ENCODE measurements around the gene PROCA1. TPM values are rescaled to one million over a fixed set of nuclear protein-coding genes. Genes with fewer than 3 reads are reported as not detected.
A peak's percentile ranks its signal among the peaks of the same experiment; 100 is the strongest.
"Not testable (repeated sequence)": the region's sequence is repeated elsewhere in the genome, so short reads cannot be mapped to it uniquely, and the experiment has no call there.

Gene PROCA1
- total and polyA plus RNA-seq, 9 donors = 2.7 to 6.7 (median 5.0) TPM

DNA sequence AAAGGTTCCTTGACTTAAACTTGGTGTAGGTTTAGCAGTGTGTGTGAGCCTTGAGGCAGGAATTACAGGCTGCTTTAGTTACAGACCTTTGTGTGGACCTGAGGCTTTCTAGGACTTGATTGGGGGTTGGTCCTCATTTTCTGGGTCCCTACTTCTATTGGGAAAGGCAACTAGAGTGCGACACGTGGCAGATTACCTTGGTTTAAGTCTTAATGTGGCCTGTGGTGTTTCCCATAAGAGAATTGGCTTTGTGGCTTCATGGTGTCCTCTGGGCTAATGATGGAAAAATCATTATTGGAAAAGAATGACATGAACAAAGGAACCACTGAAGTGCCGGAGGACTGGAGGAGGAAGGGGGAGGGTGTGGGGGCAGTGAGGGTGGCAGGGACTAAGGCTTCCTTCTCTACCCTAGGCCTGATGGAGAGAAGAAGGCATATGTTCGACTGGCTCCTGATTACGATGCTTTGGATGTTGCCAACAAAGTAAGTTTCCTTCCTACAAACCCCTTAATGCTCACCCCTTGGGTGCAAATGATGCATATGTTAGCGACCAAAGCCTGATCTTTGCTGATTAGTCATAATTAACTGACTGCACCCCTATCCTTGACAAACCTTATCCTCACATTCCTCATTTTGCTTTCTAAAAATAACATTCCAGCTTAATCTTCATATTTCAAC lies 11.6 kb upstream of the PROCA1 start:
- TF ChIP-seq POLR2A (IDR thresholded peaks at IDR 0.05) (no peak), EP300 (IDR thresholded peaks at IDR 0.05) (no peak)
- TF ChIP-seq, protein P1, sequence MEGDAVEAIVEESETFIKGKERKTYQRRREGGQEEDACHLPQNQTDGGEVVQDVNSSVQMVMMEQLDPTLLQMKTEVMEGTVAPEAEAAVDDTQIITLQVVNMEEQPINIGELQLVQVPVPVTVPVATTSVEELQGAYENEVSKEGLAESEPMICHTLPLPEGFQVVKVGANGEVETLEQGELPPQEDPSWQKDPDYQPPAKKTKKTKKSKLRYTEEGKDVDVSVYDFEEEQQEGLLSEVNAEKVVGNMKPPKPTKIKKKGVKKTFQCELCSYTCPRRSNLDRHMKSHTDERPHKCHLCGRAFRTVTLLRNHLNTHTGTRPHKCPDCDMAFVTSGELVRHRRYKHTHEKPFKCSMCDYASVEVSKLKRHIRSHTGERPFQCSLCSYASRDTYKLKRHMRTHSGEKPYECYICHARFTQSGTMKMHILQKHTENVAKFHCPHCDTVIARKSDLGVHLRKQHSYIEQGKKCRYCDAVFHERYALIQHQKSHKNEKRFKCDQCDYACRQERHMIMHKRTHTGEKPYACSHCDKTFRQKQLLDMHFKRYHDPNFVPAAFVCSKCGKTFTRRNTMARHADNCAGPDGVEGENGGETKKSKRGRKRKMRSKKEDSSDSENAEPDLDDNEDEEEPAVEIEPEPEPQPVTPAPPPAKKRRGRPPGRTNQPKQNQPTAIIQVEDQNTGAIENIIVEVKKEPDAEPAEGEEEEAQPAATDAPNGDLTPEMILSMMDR (IDR thresholded peaks at IDR 0.05) = no peak
- Histone ChIP-seq H3K4me1 (ENCODE audit: insufficient read depth) (peaks cover 13% of the 10 kb centered on the region), H3K27me3 (no peaks in the 10 kb centered on the region), H3K27ac (no peak overlapping the region), H3K9me3 (no peaks in the 10 kb centered on the region), H3K36me3 (no peaks in the 10 kb centered on the region), H3K4me3 (no peak overlapping the region)
- intact Hi-C loops (cut with DNase I) = loop anchor here in 1 of 4 donors (10.0 kb wide), 1 partner anchor 172 kb away; the partner anchor contains the start of gene FLOT2
- DNase-seq = no peak
- WGBS, 3 donors = 63 to 70% (median 65%) methylated on average over 6 of the region's 6 CpGs

DNA sequence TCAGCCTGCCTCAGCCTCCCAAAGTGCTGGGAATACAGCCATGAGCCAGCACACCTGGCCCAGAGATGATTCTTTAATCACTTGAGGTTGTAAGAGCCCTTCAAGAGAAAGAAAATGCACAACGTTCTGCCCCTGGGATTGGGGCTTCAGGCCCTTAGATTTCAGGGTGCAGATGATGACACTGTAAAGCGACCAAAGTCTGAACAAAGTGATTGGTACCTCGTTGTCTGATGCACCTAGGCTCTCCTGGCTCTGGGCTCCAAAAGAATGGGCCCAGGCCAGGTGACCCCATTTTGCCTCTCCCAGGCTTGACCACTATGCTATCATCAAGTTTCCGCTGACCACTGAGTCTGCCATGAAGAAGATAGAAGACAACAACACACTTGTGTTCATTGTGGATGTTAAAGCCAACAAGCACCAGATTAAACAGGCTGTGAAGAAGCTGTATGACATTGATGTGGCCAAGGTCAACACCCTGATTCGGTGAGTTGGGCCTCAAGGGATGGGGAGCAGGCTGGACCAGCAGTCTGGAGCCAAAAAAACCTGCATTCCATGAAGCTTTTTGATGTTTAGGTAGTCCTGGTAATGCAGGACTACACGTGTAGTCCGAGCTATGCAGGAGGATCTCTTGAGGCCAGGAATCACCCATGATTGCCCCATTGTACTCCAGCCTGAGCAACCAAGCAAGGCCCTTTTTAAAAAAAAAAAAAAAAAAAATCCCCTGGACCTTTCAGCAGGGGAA lies 10.9 kb upstream of the PROCA1 start:
- no peaks in the 10 kb centered on the region for H3K36me3 ChIP-seq
- H3K27ac ChIP-seq = no peak overlapping the region
- H3K27me3 ChIP-seq = no peaks in the 10 kb centered on the region
- WGBS, 3 donors = 58 to 62% (median 61%) methylated on average over 7 of the region's 7 CpGs
- peaks cover 13% of the 10 kb centered on the region for H3K4me1 ChIP-seq (ENCODE audit: insufficient read depth)
- DNase-seq = no peak
- intact Hi-C loops (cut with DNase I) = loop anchor here in 1 of 4 donors (10.0 kb wide), 1 partner anchor 172 kb away; the partner anchor contains the start of gene FLOT2
- H3K9me3 ChIP-seq = no peaks in the 10 kb centered on the region
- TF ChIP-seq EP300 (IDR thresholded peaks at IDR 0.05) = no peak
- TF ChIP-seq, protein P1 (IDR thresholded peaks at IDR 0.05) = no peak
- TF ChIP-seq POLR2A (IDR thresholded peaks at IDR 0.05) = no peak
- no peak overlapping the region for H3K4me3 ChIP-seq

DNA sequence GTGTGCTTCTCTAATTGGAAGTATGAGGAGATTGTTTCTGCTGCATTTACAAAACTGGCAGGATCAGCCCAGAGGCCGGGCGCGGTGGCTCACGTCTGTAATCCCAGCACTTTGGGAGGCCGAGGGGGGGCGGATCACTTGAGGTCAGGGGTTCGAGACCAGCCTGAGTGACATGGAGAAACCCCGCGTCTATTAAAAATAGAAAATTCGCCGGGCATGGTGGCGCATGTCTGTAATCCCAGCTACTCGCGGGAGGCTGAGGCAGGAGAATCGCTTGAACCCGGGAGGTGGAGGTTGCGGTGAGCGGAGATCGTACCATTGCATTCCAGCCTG lies 9.3 kb upstream of the PROCA1 start:
- H3K27me3 ChIP-seq, H3K36me3 ChIP-seq, H3K27ac ChIP-seq, H3K9me3 ChIP-seq, DNase-seq: not testable (repeated sequence)
- intact Hi-C loops (cut with DNase I) = loop anchor here in 1 of 4 donors (10.0 kb wide), 1 partner anchor 174 kb away; the partner anchor contains the start of gene FLOT2
- 12 to 26% (median 19%) methylated on average over 19 of the region's 19 CpGs for WGBS, 3 donors
- Histone ChIP-seq H3K4me3 (peak overlapping the region; percentile 71), H3K4me1 (ENCODE audit: insufficient read depth) (peaks cover 17% of the 10 kb centered on the region)

DNA sequence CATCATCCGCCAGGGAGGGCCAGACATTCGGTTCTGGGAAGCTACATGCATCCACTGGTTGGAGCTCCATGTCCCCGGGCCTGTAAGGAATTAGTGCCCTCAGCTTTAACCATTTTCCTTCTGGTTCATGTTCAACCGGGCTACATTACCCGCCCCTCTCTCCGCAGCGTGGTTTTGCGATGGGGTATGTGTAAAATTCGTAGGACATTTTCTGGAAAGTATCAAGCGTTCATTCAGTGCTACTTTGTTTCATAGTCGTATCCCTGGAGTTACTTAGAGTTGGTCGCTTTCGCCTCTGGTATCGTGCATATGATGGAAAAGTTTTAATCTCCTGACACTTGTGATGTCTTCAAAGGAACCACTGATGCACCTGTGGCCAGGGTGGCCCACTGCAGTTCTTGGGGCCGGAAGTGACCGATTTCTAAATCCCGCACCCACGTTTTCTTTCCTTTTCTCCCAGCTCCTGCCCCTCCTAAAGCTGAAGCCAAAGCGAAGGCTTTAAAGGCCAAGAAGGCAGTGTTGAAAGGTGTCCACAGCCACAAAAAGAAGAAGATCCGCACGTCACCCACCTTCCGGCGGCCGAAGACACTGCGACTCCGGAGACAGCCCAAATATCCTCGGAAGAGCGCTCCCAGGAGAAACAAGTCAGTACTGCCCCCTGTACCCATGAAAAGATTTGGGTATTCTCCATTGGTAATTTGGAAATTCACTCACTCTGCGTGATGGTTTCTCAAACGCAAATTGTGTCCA lies 8.7 kb upstream of the PROCA1 start:
- Histone ChIP-seq H3K4me3 (peak overlapping the region; percentile 71), H3K27ac (peak overlapping the region in 1 of 2 donors; percentile 97), H3K4me1 (ENCODE audit: insufficient read depth) (peaks cover 17% of the 10 kb centered on the region), H3K9me3 (no peaks in the 10 kb centered on the region), H3K27me3 (no peaks in the 10 kb centered on the region), H3K36me3 (no peaks in the 10 kb centered on the region)
- 1 to 3% (median 2%) methylated on average over 30 of the region's 30 CpGs for WGBS, 3 donors
- intact Hi-C loops (cut with DNase I) = loop anchor here in 1 of 4 donors (10.0 kb wide), 1 partner anchor 174 kb away; the partner anchor contains the start of gene FLOT2
- DNase-seq = no peak
- no peak for TF ChIP-seq EP300 (IDR thresholded peaks at IDR 0.05)
- TF ChIP-seq, protein P1 (IDR thresholded peaks at IDR 0.05) = no peak

All from ovary (tissue), 9 donors.